ENCODE results near the gene SV2B. TPM values are rescaled to one million over a fixed set of nuclear protein-coding genes. Genes with fewer than 3 reads are reported as not detected.

SV2B gene
- total RNA-seq, 1 experiment from 2014 or later: not detected

DNA sequence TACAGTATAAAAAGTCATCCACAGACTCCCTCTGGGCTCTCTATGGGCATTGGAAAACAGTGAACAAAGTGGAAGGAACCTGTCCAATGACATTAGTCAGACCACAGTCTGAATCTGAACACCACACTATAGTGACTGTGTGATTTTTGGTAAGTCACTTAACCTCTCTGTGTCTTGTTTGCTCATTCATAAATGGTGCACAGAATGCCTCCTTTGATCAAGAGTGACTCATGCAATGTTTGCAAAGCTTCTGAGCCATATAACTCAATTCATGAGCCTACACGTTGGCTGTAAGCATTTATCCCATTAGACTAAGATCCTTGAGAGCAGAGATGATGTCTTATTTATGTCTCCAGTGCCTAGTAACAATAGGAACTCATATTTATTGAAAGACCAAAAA lies 46.7 kb downstream of the SV2B start:
- Histone ChIP-seq H2BK5ac (ENCODE audit: insufficient read length, low read length) (no peak overlapping the region), H3K18ac (ENCODE audit: insufficient read length, low read depth, low read length) (no peak overlapping the region), H2BK20ac (ENCODE audit: low read depth, low read length, poor library complexity, severe bottlenecking) (no peak overlapping the region), H4K91ac (ENCODE audit: insufficient read length, low read depth, low read length) (no peak overlapping the region), H3T11ph (ENCODE audit: low read length) (no peak overlapping the region), H3K4me1 (ENCODE audit: insufficient read depth, low read length) (no peaks in the 10 kb centered on the region), H2AK5ac (ENCODE audit: insufficient read length, low read length) (no peak overlapping the region), H3K79me1 (ENCODE audit: insufficient read depth, low read depth, low read length, poor library complexity, severe bottlenecking) (no peaks in the 10 kb centered on the region), H2AFZ (ENCODE audit: low read length) (no peak overlapping the region), H4K20me1 (ENCODE audit: control insufficient read depth, insufficient read depth, insufficient read length) (no peaks in the 10 kb centered on the region), H3K23me2 (ENCODE audit: insufficient read length, low read depth, low read length, poor library complexity, severe bottlenecking) (no peaks in the 10 kb centered on the region), H3K9ac (ENCODE audit: extremely low read depth, insufficient read length, low read length) (no peak overlapping the region), H2BK120ac (ENCODE audit: low read depth, low read length, poor library complexity, severe bottlenecking) (no peak overlapping the region), H4K5ac (ENCODE audit: insufficient read length, low read depth, low read length) (no peak overlapping the region), H3K79me2 (ENCODE audit: insufficient read depth, low read length) (no peaks in the 10 kb centered on the region), H3K27ac (ENCODE audit: insufficient read length, low read depth, low read length) (no peak overlapping the region), H4K8ac (replicated peaks; ENCODE audit: insufficient read length, low read depth, low read length) (no peak overlapping the region), H3K4me2 (ENCODE audit: insufficient read depth, insufficient read length, low read length) (no peak overlapping the region), H3K14ac (ENCODE audit: insufficient read depth, low read length) (no peak overlapping the region), H3K4ac (ENCODE audit: low read depth, low read length) (no peak overlapping the region), H3K9me3 (ENCODE audit: control insufficient read depth, low read depth, low read length) (no peaks in the 10 kb centered on the region), H3K27me3 (ENCODE audit: insufficient read depth, low read length) (no peaks in the 10 kb centered on the region), H3K56ac (ENCODE audit: insufficient read length, low read depth, low read length) (no peak overlapping the region), H2BK12ac (ENCODE audit: insufficient read length, low read depth, low read length) (no peak overlapping the region), H2BK15ac (ENCODE audit: low read depth, low read length) (no peak overlapping the region), H3K23ac (ENCODE audit: insufficient read length, low read depth, low read length) (no peak overlapping the region)
- no CpG with 5 or more reads among the region's 1 CpG for WGBS (ENCODE audit: extremely low coverage, insufficient read length, low lambda C conversion rate)
- no peaks in the 10 kb centered on the region for H3K9me3 Mint-ChIP-seq
- TF ChIP-seq, protein P1, sequence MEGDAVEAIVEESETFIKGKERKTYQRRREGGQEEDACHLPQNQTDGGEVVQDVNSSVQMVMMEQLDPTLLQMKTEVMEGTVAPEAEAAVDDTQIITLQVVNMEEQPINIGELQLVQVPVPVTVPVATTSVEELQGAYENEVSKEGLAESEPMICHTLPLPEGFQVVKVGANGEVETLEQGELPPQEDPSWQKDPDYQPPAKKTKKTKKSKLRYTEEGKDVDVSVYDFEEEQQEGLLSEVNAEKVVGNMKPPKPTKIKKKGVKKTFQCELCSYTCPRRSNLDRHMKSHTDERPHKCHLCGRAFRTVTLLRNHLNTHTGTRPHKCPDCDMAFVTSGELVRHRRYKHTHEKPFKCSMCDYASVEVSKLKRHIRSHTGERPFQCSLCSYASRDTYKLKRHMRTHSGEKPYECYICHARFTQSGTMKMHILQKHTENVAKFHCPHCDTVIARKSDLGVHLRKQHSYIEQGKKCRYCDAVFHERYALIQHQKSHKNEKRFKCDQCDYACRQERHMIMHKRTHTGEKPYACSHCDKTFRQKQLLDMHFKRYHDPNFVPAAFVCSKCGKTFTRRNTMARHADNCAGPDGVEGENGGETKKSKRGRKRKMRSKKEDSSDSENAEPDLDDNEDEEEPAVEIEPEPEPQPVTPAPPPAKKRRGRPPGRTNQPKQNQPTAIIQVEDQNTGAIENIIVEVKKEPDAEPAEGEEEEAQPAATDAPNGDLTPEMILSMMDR (conservative IDR thresholded peaks at IDR 0.05): no peak
- peaks cover 23% of the 10 kb centered on the region for H3K27me3 Mint-ChIP-seq (ENCODE audit: low read depth)
- peaks cover 0 to 5% of the 10 kb centered on the region in 2 experiments; a peak in 2 of 4 replicates for H3K4me1 Mint-ChIP-seq
- H3K36me3 Mint-ChIP-seq (ENCODE audit: insufficient read depth in 1 of 3, low read depth in 3 of 3): no peaks in the 10 kb centered on the region
- no peak overlapping the region for H3K4me3 Mint-ChIP-seq
- no peak for DNase-seq
- H3K27ac Mint-ChIP-seq: no peak overlapping the region

Data from H9 (cell line).